Measurements from ENCODE around the gene SLC22A1.
"Not testable (repeated sequence)": the region's sequence is repeated elsewhere in the genome, so short reads cannot be mapped to it uniquely, and the experiment has no call there.

The SLC22A1 gene

DNA sequence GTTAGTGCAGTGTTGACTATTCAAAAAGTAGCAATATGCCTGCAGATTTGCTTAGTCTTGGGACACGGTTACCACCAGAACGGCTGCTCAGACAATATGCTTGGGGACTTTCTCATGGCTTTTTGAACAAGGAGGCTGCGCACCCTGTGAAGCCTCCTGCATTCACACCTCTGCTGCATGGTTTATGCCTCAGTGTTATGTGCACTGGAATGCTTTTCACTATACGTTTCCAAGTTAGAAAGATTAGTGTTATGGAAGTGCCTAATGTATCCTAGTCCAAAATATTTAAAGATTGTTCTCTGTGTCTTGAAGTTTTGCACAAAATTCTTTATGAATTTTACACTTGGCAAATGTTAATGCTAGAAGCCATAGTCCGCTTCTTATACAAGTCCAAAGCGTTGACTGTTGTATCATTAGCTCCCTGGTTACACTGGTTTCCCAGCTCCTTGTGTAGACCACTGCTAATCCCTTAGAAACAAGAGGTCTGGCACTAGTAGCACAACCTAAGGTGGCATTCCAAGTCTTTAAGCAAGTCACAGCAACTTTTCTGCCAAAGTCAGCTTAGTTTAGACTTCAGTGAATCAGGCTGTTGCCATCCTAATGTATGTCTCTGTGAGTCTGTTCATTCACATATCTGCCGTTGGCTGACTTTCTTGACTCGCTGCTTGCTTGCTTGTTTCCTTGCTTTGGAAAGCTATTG is 26.3 kb upstream of the SLC22A1 start:
- no peak for DNase-seq

DNA sequence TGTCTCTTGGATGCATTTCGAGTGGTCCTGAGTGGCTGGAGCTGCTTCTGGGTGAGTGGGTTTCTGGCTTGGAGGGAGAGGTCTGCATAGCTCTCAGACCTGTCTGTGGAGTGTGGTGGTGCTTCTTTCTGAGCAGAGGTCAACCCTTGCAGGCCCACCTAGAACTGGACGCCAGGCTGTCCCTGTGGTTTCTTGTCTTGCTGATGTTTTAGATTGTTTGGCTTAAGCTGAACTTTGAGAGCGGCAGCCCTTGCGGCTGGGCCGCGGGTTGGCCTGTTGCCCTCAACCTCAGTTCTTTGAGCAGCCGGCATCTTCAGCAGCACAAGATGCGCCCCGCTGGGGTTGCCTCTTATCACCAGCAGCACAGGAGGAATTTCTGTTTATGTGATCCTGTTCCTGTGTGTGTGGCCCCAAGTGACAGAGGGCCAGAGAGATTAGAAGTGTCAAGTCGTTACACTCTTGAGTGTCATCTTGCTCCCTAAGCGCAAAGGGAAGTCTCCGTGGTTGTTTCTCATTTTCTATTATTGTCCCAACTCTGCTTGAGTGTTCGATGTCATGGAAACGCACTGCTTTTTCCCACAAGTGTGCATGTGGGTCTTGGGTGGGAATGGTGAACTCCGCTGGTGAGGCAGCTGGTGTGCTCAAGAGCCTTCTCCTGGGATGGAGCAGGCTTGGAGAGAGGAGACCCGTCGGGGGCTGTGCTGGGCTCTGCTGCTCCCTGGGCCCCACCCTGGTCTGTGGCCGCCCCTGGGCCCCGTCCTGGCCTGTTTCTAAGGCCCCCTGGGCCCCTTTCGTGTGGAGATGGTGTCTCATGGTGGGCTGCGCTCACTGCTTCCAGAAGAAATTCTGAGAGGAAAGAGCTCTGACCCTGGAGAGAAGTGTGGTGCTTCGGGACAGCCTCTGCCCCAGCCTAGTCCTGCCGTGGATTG is 20.1 kb upstream of the SLC22A1 start:
- no peak for DNase-seq

GRCh38 chr6:160102399-160102798 is 19.2 kb upstream of the SLC22A1 start:
- no peak for DNase-seq

GRCh38 chr6:160102956-160103824 is 18.4 kb upstream of the SLC22A1 start:
- no peak for DNase-seq

- DNase-seq: no peak
Observed at GRCh38 chr6:160103825-160104100, 17.9 kb upstream of the SLC22A1 start.

DNA sequence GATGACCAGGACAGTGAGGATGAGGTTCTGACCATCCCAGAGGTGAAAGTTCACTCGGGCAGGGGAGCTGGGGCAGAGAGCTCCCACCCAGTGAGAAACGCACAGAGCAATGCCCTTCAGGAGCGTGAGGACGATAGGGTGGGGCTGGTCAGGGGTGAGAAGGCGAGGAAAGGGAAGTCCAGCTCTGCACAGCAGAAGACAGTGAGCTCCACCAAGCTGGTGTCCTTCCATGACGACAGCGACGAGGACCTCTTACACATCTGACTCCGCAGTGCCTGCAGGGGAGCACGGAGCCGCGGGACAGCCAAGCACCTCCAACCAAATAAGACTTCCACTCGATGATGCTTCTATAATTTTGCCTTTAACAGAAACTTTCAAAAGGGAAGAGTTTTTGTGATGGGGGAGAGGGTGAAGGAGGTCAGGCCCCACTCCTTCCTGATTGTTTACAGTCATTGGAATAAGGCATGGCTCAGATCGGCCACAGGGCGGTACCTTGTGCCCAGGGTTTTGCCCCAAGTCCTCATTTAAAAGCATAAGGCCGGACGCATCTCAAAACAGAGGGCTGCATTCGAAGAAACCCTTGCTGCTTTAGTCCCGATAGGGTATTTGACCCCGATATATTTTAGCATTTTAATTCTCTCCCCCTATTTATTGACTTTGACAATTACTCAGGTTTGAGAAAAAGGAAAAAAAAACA is 16.6 kb upstream of the SLC22A1 start:
- DNase-seq: no peak

GRCh38 chr6:160106010-160106409 is 15.6 kb upstream of the SLC22A1 start:
- no peak for DNase-seq

DNA sequence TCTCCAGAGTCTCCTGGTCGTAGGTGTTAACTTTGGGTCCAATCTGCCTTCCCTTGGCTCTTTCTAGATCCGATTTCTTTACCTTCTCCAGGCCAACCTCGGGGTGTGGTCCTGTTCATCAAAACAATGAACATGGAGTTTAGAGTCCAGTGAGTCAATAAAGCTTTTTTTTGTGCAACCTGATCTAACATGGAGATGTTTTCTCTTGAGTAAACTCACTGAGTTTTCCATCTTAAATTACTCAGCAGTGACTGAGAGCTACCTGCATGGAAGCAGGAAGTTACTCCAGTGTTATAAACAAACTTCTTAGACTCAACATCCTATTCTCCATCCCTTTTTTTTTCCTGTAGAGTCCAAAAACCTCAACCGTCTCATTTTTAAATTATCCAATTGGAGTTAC is 14.9 kb upstream of the SLC22A1 start:
- DNase-seq: no peak

DNA sequence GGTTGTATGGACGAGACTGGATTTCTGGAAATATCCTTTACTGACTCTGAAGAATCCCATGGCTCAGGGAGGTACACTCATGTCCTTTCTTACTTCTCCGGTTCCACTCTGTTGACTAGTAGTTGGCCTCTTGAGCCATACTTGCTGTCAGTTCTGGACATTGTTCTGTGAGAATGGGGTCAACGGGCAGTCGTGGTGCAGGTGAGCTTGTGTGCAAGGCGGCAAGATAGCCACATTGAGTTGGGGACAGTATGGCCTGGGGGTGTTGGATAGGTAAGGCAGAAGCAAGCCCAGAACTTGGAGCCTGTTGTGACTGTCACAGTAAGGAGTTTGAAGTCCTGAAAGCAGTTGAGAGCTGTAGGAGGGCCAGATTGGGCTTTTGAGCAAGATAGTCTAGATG is 13.5 kb upstream of the SLC22A1 start:
- no peak for DNase-seq

- no peak for DNase-seq
Observed at GRCh38 chr6:160110586-160111123, 11.0 kb upstream of the SLC22A1 start.

DNA sequence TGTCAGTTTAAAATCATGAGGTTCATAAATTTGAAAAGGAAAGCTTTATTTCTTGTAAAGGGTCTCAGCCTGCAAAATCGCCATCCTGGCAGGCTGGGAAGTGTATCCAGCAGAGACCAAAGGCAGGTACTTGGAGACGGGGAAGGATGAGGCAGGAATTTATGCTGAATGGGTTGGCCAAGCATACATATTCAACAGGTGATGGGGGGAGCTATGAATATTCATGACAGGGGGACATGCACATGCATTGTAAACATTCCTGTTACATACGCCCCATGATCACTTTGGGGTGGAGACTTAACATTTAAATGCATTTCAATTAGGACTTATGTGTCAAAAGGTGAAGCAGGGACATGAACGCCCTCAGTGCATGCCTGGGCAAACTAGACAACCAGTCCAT is 9.8 kb upstream of the SLC22A1 start:
- DNase-seq: no peak

- no peak for DNase-seq
Observed at GRCh38 chr6:160112628-160113299, 8.9 kb upstream of the SLC22A1 start.

- DNase-seq: not testable (repeated sequence)
Observed at GRCh38 chr6:160114536-160114935, 7.1 kb upstream of the SLC22A1 start.

- DNase-seq: no peak
Observed at GRCh38 chr6:160115421-160115820, 6.2 kb upstream of the SLC22A1 start.

DNA sequence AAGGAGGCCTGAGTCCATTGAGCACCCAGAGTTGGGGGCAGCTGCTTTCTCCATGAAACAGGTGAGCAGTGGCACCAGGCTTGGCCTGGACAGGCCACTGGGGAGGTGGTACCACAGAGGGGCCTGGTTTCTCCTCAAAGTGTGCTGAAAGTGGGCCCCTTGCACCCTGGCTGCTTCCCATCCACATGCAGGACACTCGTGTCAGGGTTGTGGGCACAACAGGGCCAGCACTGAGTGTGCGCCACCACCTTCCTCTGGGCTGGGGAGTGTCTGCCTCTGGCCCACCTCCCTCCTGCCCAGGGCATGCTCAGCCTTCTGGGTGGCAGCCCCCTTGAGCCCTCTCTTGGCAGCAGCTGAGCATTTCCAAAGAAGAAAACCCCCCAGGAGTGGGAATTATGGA is 5.2 kb upstream of the SLC22A1 start:
- no peak for DNase-seq

DNA sequence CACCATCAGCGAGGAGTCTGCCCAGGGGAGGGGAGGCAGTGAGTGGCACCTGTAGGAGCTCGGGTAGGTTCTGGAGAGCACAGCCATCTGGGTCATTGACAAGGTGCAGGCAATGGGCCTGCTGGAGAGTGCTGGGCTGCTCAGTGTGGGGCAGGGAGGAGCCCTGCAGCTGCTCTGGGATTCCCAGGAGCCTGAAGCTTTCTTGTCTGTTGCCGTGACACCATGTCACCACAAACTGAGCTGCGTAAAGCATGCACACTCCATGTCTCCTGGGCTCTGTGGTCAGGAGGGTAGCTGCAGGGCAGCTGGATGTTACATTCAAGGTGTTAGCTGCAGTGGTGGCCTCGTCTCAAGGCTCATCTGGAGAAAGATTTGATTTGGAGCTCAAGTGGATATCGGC is 4.5 kb upstream of the SLC22A1 start:
- no peak for DNase-seq

GRCh38 chr6:160118620-160119229 is 2.9 kb upstream of the SLC22A1 start:
- no peak for DNase-seq

GRCh38 chr6:160120087-160120486 is 1.5 kb upstream of the SLC22A1 start:
- no peak for DNase-seq

DNA sequence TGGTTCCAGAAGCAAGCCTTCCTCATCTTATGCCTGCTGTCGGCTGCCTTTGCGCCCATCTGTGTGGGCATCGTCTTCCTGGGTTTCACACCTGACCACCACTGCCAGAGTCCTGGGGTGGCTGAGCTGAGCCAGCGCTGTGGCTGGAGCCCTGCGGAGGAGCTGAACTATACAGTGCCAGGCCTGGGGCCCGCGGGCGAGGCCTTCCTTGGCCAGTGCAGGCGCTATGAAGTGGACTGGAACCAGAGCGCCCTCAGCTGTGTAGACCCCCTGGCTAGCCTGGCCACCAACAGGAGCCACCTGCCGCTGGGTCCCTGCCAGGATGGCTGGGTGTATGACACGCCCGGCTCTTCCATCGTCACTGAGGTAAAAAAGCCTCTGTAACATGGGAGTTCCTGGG is 366 bp downstream of the SLC22A1 start:
- no peak for DNase-seq

GRCh38 chr6:160122744-160123143 is 1.1 kb downstream of the SLC22A1 start:
- no peak for DNase-seq

- DNase-seq: no peak
Observed at GRCh38 chr6:160124007-160124406, 2.4 kb downstream of the SLC22A1 start.

- no peak for DNase-seq
Observed at GRCh38 chr6:160124605-160125004, 3.0 kb downstream of the SLC22A1 start.

All from NCI-H226 (cell line).